RWPE1 (cell line): Measurements from ENCODE around the gene ANKFY1.

Source experiments
- CTCF ChIA-PET: fragments of 350-600 bp; sonication (Branson Sonifier 250); formaldehyde crosslinking; extraction: SDS; loops from one replicate; lab custom pipeline; 2021; lab: Yijun Ruan, JAX
- POLR2A ChIA-PET: fragments of 400-600 bp; formaldehyde crosslinking; extraction: SDS; loops from one replicate; lab custom pipeline; 2020; ENCODE audit warnings: antibody characterized with exemption; ENCODE audit not compliant: low non-redundant PET; lab: Yijun Ruan, JAX
- DNase-seq: peaks from one replicate; pipeline ENCODE4 v3.0.0; 2012; ENCODE audit warnings: low spot score
- H3K27ac ChIP-seq: fragments of 450-650 bp; 2 replicates; pipeline ENCODE4 v1.5.1; 2017
- TF ChIP-seq, protein P1 (sequence below): fragments of 450-650 bp; conservative IDR thresholded peaks from 2 replicates; pipeline ENCODE4 v1.5.1; 2017; ENCODE audit warnings: low read depth, mild to moderate bottlenecking

ANKFY1 gene

DNA sequence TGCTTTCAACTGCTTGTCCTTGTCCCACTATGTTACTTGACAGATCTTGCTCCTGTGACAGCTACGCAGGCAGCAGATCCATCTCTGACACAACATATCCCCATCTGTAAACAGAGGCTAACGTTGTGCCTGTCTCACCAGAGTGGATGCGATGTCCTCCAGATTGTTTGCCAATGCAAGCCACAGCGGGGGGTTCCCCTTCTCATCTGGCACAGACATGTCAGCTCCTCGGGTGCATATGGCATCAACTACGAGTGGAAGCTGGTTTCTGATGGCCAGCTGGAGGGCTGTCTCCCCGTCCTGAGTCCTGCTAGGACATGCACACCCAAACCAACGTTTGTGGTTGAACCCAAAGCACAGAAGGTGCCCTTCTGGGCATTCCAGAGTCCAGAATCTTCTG lies 81.7 kb downstream of the ANKFY1 start:
- ChIA-PET CTCF (interaction anchor here (0.6 kb wide), 1 partner anchor 52 kb away, joined by 3 read pairs; no protein-coding TSS in a partner anchor), POLR2A (no interaction called here)
- DNase-seq, result no peak
- TF ChIP-seq, protein P1, sequence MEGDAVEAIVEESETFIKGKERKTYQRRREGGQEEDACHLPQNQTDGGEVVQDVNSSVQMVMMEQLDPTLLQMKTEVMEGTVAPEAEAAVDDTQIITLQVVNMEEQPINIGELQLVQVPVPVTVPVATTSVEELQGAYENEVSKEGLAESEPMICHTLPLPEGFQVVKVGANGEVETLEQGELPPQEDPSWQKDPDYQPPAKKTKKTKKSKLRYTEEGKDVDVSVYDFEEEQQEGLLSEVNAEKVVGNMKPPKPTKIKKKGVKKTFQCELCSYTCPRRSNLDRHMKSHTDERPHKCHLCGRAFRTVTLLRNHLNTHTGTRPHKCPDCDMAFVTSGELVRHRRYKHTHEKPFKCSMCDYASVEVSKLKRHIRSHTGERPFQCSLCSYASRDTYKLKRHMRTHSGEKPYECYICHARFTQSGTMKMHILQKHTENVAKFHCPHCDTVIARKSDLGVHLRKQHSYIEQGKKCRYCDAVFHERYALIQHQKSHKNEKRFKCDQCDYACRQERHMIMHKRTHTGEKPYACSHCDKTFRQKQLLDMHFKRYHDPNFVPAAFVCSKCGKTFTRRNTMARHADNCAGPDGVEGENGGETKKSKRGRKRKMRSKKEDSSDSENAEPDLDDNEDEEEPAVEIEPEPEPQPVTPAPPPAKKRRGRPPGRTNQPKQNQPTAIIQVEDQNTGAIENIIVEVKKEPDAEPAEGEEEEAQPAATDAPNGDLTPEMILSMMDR, result no peak
- H3K27ac ChIP-seq, result no peak overlapping the region

DNA sequence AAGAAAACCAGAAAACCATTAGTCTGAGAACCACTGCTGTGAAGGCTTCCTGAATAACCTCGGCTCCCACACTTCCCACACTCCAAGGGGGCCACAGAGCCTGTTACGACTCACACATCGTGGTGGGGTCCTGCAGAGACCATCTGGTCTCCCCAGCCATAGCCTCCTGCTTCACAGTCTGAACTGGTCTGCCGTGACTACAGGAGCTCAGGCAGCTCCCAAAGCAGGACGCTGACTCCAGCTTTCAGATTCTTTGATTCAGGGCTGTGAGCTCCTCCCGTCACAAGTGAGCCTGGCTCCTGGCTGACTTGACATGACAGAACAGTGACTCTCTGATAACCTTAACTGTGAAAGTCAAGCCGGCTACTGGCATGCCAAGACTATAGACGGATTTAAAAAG lies 83.0 kb downstream of the ANKFY1 start:
- DNase-seq, result no peak
- TF ChIP-seq, protein P1, result no peak
- no peak overlapping the region for H3K27ac ChIP-seq
- POLR2A ChIA-PET, result no interaction called here
- CTCF ChIA-PET, result no interaction called here

DNA sequence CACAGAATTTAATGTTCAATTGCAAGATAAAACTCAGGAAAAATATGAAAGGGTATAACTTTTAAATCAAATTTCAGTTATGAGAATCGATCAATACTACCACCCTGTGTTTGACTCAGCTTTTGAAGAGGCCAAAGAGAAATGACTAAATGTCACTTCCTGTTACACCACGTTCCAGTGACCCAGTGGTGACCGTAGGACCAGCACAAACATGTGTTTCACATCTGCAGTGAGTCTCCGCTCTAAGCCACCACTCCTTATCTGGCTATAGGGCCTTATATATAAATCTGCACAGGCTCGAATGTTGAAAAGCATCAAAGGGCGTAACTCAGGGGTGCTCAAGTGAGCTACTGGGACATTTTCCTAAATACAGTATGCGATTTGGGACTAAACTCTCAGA lies 84.7 kb downstream of the ANKFY1 start:
- CTCF ChIA-PET, result no interaction called here
- H3K27ac ChIP-seq, result no peak overlapping the region
- POLR2A ChIA-PET, result no interaction called here
- DNase-seq, result no peak
- TF ChIP-seq, protein P1, result no peak

DNA sequence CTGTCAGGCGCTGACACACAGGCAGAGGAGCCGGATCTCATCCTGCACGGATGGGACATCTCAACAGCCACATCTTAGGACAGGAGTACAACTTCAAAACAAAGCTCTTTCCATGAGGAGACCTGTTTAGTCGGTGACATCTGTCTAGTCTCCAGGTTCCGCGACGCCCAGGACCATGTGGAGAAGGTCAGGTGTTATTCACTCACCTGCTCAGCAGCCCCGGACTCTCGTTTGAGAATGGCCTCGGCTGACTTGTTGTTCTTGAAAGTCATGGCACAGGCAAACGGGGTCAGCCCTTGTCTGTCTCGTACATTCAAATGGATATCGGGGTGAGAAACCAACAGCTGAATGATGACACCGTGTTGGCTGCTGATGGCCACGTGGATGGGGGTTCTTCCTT lies 85.1 kb downstream of the ANKFY1 start:
- TF ChIP-seq, protein P1, result no peak
- CTCF ChIA-PET, result no interaction called here
- POLR2A ChIA-PET, result no interaction called here
- H3K27ac ChIP-seq, result no peak overlapping the region
- no peak for DNase-seq

DNA sequence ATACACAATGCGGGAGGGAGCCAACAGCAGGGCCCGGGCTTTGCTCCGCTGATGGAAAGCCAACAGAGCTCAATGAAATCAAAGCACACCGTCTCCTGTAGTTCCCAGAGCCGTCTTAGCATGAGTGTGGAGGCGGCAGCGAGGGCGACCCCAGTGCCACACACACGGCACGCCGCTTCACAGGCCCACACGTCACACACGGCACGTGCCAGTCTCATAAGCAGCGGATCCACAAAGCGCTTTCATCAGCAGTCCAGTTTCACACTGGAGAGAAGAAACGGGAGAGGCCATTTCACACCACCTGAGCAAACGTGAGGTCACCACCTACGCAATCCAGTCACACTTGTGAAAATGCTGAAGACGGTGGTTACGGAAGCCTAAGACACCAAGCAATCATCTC lies 86.0 kb downstream of the ANKFY1 start:
- TF ChIP-seq, protein P1, result no peak
- ChIA-PET CTCF (no interaction called here), POLR2A (no interaction called here)

DNA sequence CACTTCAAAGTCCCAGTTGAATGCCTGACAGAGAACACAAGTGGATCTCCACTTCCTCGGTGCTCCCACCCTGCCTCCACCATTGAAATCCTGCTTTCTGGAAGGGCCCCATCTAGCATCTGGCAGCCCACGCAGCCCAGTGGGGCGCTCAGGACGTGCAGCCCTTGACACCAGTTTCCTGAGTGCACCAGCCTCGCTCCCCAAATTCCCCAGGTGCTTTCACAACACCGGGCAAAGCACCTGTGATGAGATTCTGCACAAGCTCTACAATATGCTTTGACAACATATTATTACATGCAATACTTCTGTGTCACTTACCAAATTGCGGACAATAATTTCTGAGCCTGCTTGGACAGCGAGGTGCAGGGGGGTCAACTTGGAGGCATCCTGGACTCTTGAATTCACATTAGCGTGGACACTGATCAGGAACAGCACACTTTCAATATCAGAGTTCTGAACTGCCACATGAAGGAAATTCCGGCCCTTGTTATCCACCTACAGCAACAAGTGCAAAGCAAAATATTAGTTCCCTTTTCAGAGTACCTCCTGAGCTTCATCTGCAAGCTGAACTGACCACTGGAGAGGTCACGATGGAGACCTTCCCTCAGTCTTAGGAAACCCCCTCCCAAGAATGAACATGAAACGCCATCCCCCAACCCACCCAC lies 86.8 kb downstream of the ANKFY1 start:
- ChIA-PET POLR2A (no interaction called here), CTCF (interaction anchor here (1.1 kb wide), 1 partner anchor 15 kb away, joined by 3 read pairs; no protein-coding TSS in a partner anchor)
- no peak overlapping the region for H3K27ac ChIP-seq
- TF ChIP-seq, protein P1, result no peak
- no peak for DNase-seq

More for the DNA sequence above, 86.0 kb downstream of the ANKFY1 start:
- DNase-seq, result no peak
- H3K27ac ChIP-seq, result no peak overlapping the region
